K562 (cell line): Measurements from ENCODE around the gene CHRNA9. TPM values are rescaled to one million over a fixed set of nuclear protein-coding genes. Genes with fewer than 3 reads are reported as not detected.

Source experiments
- ESRRB ChIP-seq: fragments of 250-450 bp; sonication (Bioruptor Pico); IDR thresholded peaks from 2 replicates; pipeline ENCODE4 v1.5.0; 2020; ENCODE audit warnings: mild to moderate bottlenecking, moderate library complexity, borderline replicate concordance
- HMBOX1 ChIP-seq: sonication (generic); IDR thresholded peaks from 2 replicates; pipeline ENCODE4 v1.6.1; 2016
- MTA3 ChIP-seq: fragments of 450-650 bp; formaldehyde crosslinking; IDR thresholded peaks from 2 replicates; pipeline ENCODE4 v1.6.1; 2017; ENCODE audit warnings: mild to moderate bottlenecking, borderline replicate concordance
- PBX2 ChIP-seq, 2 experiments: IDR thresholded peaks in 1 of 2; conservative IDR thresholded peaks in 1 of 2; 2 replicates each; pipeline ENCODE4 v1.6.1; 2016; ENCODE audit warnings: low read depth in 2 of 2, mild to moderate bottlenecking in 1 of 2, missing compliant biosample characterization in 1 of 2, missing genetic modification characterization in 1 of 2, moderate library complexity in 1 of 2
- RBM14 ChIP-seq: fragments of 200-400 bp; formaldehyde crosslinking; IDR thresholded peaks from 2 replicates; pipeline ENCODE4 v1.6.1; 2018; ENCODE audit warnings: low read depth, mild to moderate bottlenecking, low read length, moderate library complexity, borderline replicate concordance; ENCODE audit not compliant: insufficient read depth
- RBM15 ChIP-seq: fragments of 200-400 bp; formaldehyde crosslinking; IDR thresholded peaks from 2 replicates; pipeline ENCODE4 v1.6.1; 2018; ENCODE audit warnings: mild to moderate bottlenecking, low read length, moderate library complexity; ENCODE audit not compliant: insufficient read depth
- SIRT6 ChIP-seq: IDR thresholded peaks from one replicate; pipeline ENCODE4 v1.6.1; 2012; ENCODE audit warnings: low read depth, mild to moderate bottlenecking, control low read depth, inconsistent platforms, low read length, moderate library complexity
- SMC3 ChIP-seq: conservative IDR thresholded peaks from 2 replicates; pipeline ENCODE4 v1.6.1; 2011; ENCODE audit warnings: low read depth, low read length, improper control_type of control experiment; ENCODE audit not compliant: insufficient read depth
- TAF15 ChIP-seq: fragments of 200-400 bp; formaldehyde crosslinking; IDR thresholded peaks from 2 replicates; pipeline ENCODE4 v1.6.1; 2017; ENCODE audit warnings: mild to moderate bottlenecking, low read depth, low read length, moderate library complexity
- TSHZ1 ChIP-seq: fragments of 250-450 bp; sonication (Bioruptor Pico); IDR thresholded peaks from 2 replicates; pipeline ENCODE4 v1.4.0; 2020; ENCODE audit warnings: mild to moderate bottlenecking, moderate library complexity
- ZMIZ1 ChIP-seq, 2 experiments: fragments of 150-350 bp in 1 of 2; IDR thresholded peaks; 2 replicates each; pipeline ENCODE4 v1.6.1; 2012 to 2016; ENCODE audit warnings: low read depth in 2 of 2, low read length in 2 of 2, mild to moderate bottlenecking in 1 of 2, moderate library complexity in 1 of 2
- polyA plus RNA-seq, 8 experiments: library from polyadenylated mRNA; depleted of rRNA in 4 of 8; stranded (reverse) in 5 of 8; unstranded in 3 of 8; fragments of >200 nt; fragmentation: Nextera tagmentation in 2 of 8; fragmentation: Illumina TruSeq in 1 of 8; extraction: Ambion mirVana in 2 of 8; extraction: Trizol in 1 of 8; gene quantifications; 2 replicates each; pipeline versions ENCODE4 v1.2.1 to v1.2.3, GENCODE V29; 2011 to 2014; ENCODE audit warnings: inconsistent platforms in 1 of 8, missing spikeins in 1 of 8
- total RNA-seq, 7 experiments: library from RNA; depleted of rRNA in 6 of 7; stranded (reverse); fragments of >200 nt in 6 of 7; fragmentation: Illumina TruSeq in 2 of 7; extraction: Trizol in 2 of 7; gene quantifications; 2 replicates each; pipeline versions ENCODE4 v1.2.1 to v1.2.3, GENCODE V29; 2011 to 2021; ENCODE audit warnings: low replicate concordance in 1 of 7

CHRNA9 gene
- total and polyA plus RNA-seq, 9 of the 15 experiments (the other 6 are each of a cell fraction or from before 2014, with no cell fraction given) = not detected

- TF ChIP-seq PBX2 (CRISPR knock-in tag; IDR thresholded peaks at IDR 0.05; ENCODE audit: low read depth) = no peak
- TF ChIP-seq PBX2 (tag; conservative IDR thresholded peaks at IDR 0.05; ENCODE audit: low read depth) = no peak
- no peak for TF ChIP-seq RBM15
- no peak for TF ChIP-seq RBM14
- no peak for TF ChIP-seq ZMIZ1 (IDR thresholded peaks at IDR 0.05; ENCODE audit: low read depth in 2 of 2, low read length in 2 of 2)
- TF ChIP-seq HMBOX1 = no peak
- TF ChIP-seq ESRRB = no peak
- no peak for TF ChIP-seq TAF15
- TF ChIP-seq SMC3 = no peak
- no peak for TF ChIP-seq SIRT6
- TF ChIP-seq TSHZ1 (CRISPR knock-in tag) = no peak
- no peak for TF ChIP-seq MTA3
- TF ChIP-seq, all 486 proteins: peak for 0
These were observed 36.0 kb upstream of the CHRNA9 start (continued) for GRCh38 chr4:40299126-40299525.
